ENCODE data around the gene ENPP7. TPM values are rescaled to one million over a fixed set of nuclear protein-coding genes. Genes with fewer than 3 reads are reported as not detected.

Gene ENPP7
- total and polyA plus RNA-seq, 2 donors (not counting 3 experiments of a cell fraction or from before 2014, with no cell fraction given), result not detected

DNA sequence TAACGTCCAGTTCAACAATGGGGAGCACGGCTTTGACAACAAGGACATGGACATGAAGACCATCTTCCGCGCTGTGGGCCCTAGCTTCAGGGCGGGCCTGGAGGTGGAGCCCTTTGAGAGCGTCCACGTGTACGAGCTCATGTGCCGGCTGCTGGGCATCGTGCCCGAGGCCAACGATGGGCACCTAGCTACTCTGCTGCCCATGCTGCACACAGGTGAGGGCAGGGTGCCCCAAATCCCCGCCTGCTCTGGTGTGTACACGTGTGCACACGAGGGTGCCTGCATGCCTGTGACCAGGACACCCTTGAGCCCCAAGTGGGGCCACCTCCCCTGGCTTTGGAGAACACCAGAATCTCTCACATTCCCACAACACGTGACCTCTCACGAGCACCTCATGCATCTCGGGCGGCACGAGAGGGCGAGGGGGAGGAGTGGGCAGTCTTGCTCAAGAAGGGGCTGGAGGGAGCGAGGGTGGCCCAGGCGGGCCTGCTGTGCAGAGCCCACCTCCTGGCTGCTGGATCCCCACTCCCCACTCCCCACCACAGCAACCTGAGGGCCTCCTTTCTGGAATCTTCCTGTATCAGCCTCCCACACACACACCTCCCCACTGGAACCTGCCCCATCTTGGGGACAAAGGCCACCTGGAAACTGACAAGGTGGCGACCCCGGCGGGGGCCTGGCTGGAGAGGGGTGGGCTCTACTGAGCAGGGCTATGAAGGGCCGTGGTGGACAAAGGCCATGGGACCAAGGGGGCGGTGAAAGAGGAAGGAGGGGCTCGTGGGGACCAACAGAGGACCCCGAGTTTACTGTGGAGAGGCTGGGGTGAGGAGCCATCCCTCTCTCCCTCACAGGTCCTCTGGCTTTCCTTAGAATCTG lies 6.5 kb downstream of the ENPP7 start:
- Histone ChIP-seq H3K27me3 (ENCODE audit: control insufficient read depth in 2 of 2, insufficient read depth in 2 of 2, low read length in 2 of 2) (peaks cover 8 to 18% of the 10 kb centered on the region in 2 experiments), H3K9me3 (replicated peaks; ENCODE audit: control insufficient read depth, insufficient read depth, low read length) (no peaks in the 10 kb centered on the region), H2AFZ (ENCODE audit: low read depth, low read length) (no peak overlapping the region), H3K9me1 (replicated peaks; ENCODE audit: control insufficient read depth, extremely low read depth, insufficient read depth, low read length) (no peaks in the 10 kb centered on the region), H4K20me1 (replicated peaks; ENCODE audit: control insufficient read depth, extremely low read depth, insufficient read depth, low read length) (no peaks in the 10 kb centered on the region), H3K79me2 (ENCODE audit: control insufficient read depth, insufficient read depth, low read length) (no peaks in the 10 kb centered on the region), H3K36me3 (ENCODE audit: control insufficient read depth in 2 of 2, extremely low read depth in 1 of 2, insufficient read depth in 2 of 2, low read length in 2 of 2) (no peaks in the 10 kb centered on the region), H3K4me1 (ENCODE audit: control insufficient read depth, extremely low read depth, insufficient read depth, low read length) (peaks cover 7% of the 10 kb centered on the region), H3K4me3 (replicated peaks in 1 of 3; ENCODE audit: insufficient read depth in 1 of 3, low read depth in 1 of 3, low read length in 3 of 3) (no peak overlapping the region), H3K27ac (ENCODE audit: insufficient read depth, low read depth, low read length) (no peak overlapping the region), H3K9ac (replicated peaks; ENCODE audit: extremely low read depth, insufficient read depth, low read length) (no peak overlapping the region), H3K4me2 (ENCODE audit: insufficient read depth, low read length) (no peak overlapping the region)
- CTCF ChIA-PET, result no interaction called here
- DNase-seq (ENCODE audit: low read depth, low spot score), result no peak
- no peak for TF ChIP-seq POLR2AphosphoS5 (IDR thresholded peaks at IDR 0.05; ENCODE audit: insufficient read depth, low read depth, low read length)
- no peak for TF ChIP-seq MYC (IDR thresholded peaks at IDR 0.05; ENCODE audit: low read depth, low read length)
- TF ChIP-seq EZH2 (IDR thresholded peaks at IDR 0.05; ENCODE audit: borderline replicate concordance, low read depth, low read length, severe bottlenecking), result no peak
- TF ChIP-seq POLR2A (IDR thresholded peaks at IDR 0.05; ENCODE audit: low read depth, low read length), result no peak
- TF ChIP-seq FOS (IDR thresholded peaks at IDR 0.05; ENCODE audit: borderline replicate concordance, insufficient read depth, low read length), result no peak
- TF ChIP-seq GATA2 (IDR thresholded peaks at IDR 0.05; ENCODE audit: insufficient read depth, insufficient read length, low read depth, low read length), result no peak
- TF ChIP-seq, protein P1, sequence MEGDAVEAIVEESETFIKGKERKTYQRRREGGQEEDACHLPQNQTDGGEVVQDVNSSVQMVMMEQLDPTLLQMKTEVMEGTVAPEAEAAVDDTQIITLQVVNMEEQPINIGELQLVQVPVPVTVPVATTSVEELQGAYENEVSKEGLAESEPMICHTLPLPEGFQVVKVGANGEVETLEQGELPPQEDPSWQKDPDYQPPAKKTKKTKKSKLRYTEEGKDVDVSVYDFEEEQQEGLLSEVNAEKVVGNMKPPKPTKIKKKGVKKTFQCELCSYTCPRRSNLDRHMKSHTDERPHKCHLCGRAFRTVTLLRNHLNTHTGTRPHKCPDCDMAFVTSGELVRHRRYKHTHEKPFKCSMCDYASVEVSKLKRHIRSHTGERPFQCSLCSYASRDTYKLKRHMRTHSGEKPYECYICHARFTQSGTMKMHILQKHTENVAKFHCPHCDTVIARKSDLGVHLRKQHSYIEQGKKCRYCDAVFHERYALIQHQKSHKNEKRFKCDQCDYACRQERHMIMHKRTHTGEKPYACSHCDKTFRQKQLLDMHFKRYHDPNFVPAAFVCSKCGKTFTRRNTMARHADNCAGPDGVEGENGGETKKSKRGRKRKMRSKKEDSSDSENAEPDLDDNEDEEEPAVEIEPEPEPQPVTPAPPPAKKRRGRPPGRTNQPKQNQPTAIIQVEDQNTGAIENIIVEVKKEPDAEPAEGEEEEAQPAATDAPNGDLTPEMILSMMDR (IDR thresholded peaks at IDR 0.05; ENCODE audit: extremely low read depth in 1 of 2, insufficient read depth in 1 of 2, low read depth in 1 of 2, low read length in 2 of 2), result no peak
- TF ChIP-seq JUN (IDR thresholded peaks at IDR 0.05; ENCODE audit: borderline replicate concordance, insufficient read depth, insufficient read length, low read depth), result no peak
- TF ChIP-seq, protein P2, sequence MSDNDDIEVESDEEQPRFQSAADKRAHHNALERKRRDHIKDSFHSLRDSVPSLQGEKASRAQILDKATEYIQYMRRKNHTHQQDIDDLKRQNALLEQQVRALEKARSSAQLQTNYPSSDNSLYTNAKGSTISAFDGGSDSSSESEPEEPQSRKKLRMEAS (IDR thresholded peaks at IDR 0.05; ENCODE audit: insufficient read depth, insufficient read length), result no peak
- no TSS peak for BruUV-seq (replicated peaks)
- FAIRE-seq, result no peak
- intact Hi-C loops (cut with micrococcal nuclease) (no loop called here), dilution Hi-C loops (cut with MboI; ENCODE audit: extremely low pct_ligation_motif_present, low sequenced_read_pairs) (no loop called here)
- POLR2A ChIA-PET, result no interaction called here

Data from endothelial cell of umbilical vein (primary cell).